ENCODE data around the gene INPP4A. TPM values are rescaled to one million over a fixed set of nuclear protein-coding genes. Genes with fewer than 3 reads are reported as not detected.

The INPP4A gene
- total and polyA plus RNA-seq, 2 donors, result 17.9 to 24.9 TPM

GRCh38 chr2:98484652-98485452 lies 40.2 kb downstream of the INPP4A start:
- Histone ChIP-seq H3K36me3 (ENCODE audit: control insufficient read depth in 2 of 2, insufficient read depth in 2 of 2, low read length in 1 of 2) (peaks cover 0 to 3% of the 10 kb centered on the region in 2 donors), H3K4me1 (ENCODE audit: control insufficient read depth in 2 of 2, insufficient read depth in 2 of 2, low read length in 2 of 2) (peaks cover 45 to 82% of the 10 kb centered on the region in 2 donors), H3K4me3 (ENCODE audit: low read length in 2 of 2) (no peak overlapping the region), H3K27ac (ENCODE audit: low read depth in 1 of 2, low read length in 1 of 2) (peak overlapping the region in 1 of 2 donors; percentile 64), H3K27me3 (ENCODE audit: control insufficient read depth in 2 of 2, insufficient read depth in 1 of 2, low read length in 1 of 2) (no peaks in the 10 kb centered on the region), H3K9me3 (ENCODE audit: control insufficient read depth in 2 of 2, insufficient read depth in 1 of 2, low read length in 1 of 2) (no peaks in the 10 kb centered on the region)
- peak in 1 of 9 donors; percentile 54 for DNase-seq (ENCODE audit: low read depth in 6 of 9, low spot score in 9 of 9)
- 82% methylated on average over 13 of the region's 13 CpGs for WGBS

- H3K27ac ChIP-seq (ENCODE audit: low read depth in 1 of 2, low read length in 1 of 2), result no peak overlapping the region
- no peak overlapping the region for H3K4me3 ChIP-seq (ENCODE audit: low read length in 2 of 2)
- 90% methylated on average over 4 of the region's 4 CpGs for WGBS
- peaks cover 0 to 3% of the 10 kb centered on the region in 2 donors for H3K36me3 ChIP-seq (ENCODE audit: control insufficient read depth in 2 of 2, insufficient read depth in 2 of 2, low read length in 1 of 2)
- H3K27me3 ChIP-seq (ENCODE audit: control insufficient read depth in 2 of 2, insufficient read depth in 1 of 2, low read length in 1 of 2), result no peaks in the 10 kb centered on the region
- no peak for DNase-seq (ENCODE audit: low read depth in 6 of 9, low spot score in 9 of 9)
- H3K9me3 ChIP-seq (ENCODE audit: control insufficient read depth in 2 of 2, insufficient read depth in 1 of 2, low read length in 1 of 2), result no peaks in the 10 kb centered on the region
- H3K4me1 ChIP-seq (ENCODE audit: control insufficient read depth in 2 of 2, insufficient read depth in 2 of 2, low read length in 2 of 2), result peaks cover 47 to 82% of the 10 kb centered on the region in 2 donors
These were observed 40.7 kb downstream of the INPP4A start for GRCh38 chr2:98485453-98485755.

GRCh38 chr2:98486374-98486981 lies 41.8 kb downstream of the INPP4A start:
- Histone ChIP-seq H3K4me1 (ENCODE audit: control insufficient read depth in 2 of 2, insufficient read depth in 2 of 2, low read length in 2 of 2) (peaks cover 55 to 81% of the 10 kb centered on the region in 2 donors), H3K36me3 (ENCODE audit: control insufficient read depth in 2 of 2, insufficient read depth in 2 of 2, low read length in 1 of 2) (peaks cover 3 to 6% of the 10 kb centered on the region in 2 donors), H3K4me3 (ENCODE audit: low read length in 2 of 2) (no peak overlapping the region), H3K27me3 (ENCODE audit: control insufficient read depth in 2 of 2, insufficient read depth in 1 of 2, low read length in 1 of 2) (no peaks in the 10 kb centered on the region), H3K9me3 (ENCODE audit: control insufficient read depth in 2 of 2, insufficient read depth in 1 of 2, low read length in 1 of 2) (no peaks in the 10 kb centered on the region), H3K27ac (ENCODE audit: low read depth in 1 of 2, low read length in 1 of 2) (no peak overlapping the region)
- DNase-seq (ENCODE audit: low read depth in 6 of 9, low spot score in 9 of 9), result no peak
- WGBS, result 86% methylated on average over 5 of the region's 5 CpGs

- DNase-seq (ENCODE audit: low read depth in 6 of 9, low spot score in 9 of 9), result no peak
- no peak overlapping the region for H3K27ac ChIP-seq (ENCODE audit: low read depth in 1 of 2, low read length in 1 of 2)
- WGBS, result 94% methylated on average over 2 of the region's 2 CpGs
These were observed 42.6 kb downstream of the INPP4A start for GRCh38 chr2:98487101-98487805.

GRCh38 chr2:98487806-98488189 lies 43.1 kb downstream of the INPP4A start:
- peaks cover 47 to 70% of the 10 kb centered on the region in 2 donors for H3K4me1 ChIP-seq (ENCODE audit: control insufficient read depth in 2 of 2, insufficient read depth in 2 of 2, low read length in 2 of 2)

More at GRCh38 chr2:98487101-98487805, 42.6 kb downstream of the INPP4A start:
- Histone ChIP-seq H3K9me3 (ENCODE audit: control insufficient read depth in 2 of 2, insufficient read depth in 1 of 2, low read length in 1 of 2) (no peaks in the 10 kb centered on the region), H3K4me1 (ENCODE audit: control insufficient read depth in 2 of 2, insufficient read depth in 2 of 2, low read length in 2 of 2) (peaks cover 49 to 73% of the 10 kb centered on the region in 2 donors), H3K36me3 (ENCODE audit: control insufficient read depth in 2 of 2, insufficient read depth in 2 of 2, low read length in 1 of 2) (peaks cover 3 to 7% of the 10 kb centered on the region in 2 donors), H3K4me3 (ENCODE audit: low read length in 2 of 2) (no peak overlapping the region), H3K27me3 (ENCODE audit: control insufficient read depth in 2 of 2, insufficient read depth in 1 of 2, low read length in 1 of 2) (no peaks in the 10 kb centered on the region)

GRCh38 chr2:98488252-98488651 lies 43.6 kb downstream of the INPP4A start:
- DNase-seq (ENCODE audit: low read depth in 6 of 9, low spot score in 9 of 9), result no peak
- no peaks in the 10 kb centered on the region for H3K27me3 ChIP-seq (ENCODE audit: control insufficient read depth in 2 of 2, insufficient read depth in 1 of 2, low read length in 1 of 2)
- H3K9me3 ChIP-seq (ENCODE audit: control insufficient read depth in 2 of 2, insufficient read depth in 1 of 2, low read length in 1 of 2), result peaks cover 0 to 5% of the 10 kb centered on the region in 2 donors
- WGBS, result 98% methylated on average over 4 of the region's 4 CpGs
- peak overlapping the region in 1 of 2 donors; percentile 0 for H3K27ac ChIP-seq (ENCODE audit: low read depth in 1 of 2, low read length in 1 of 2)
- H3K4me3 ChIP-seq (ENCODE audit: low read length in 2 of 2), result no peak overlapping the region
- H3K36me3 ChIP-seq (ENCODE audit: control insufficient read depth in 2 of 2, insufficient read depth in 2 of 2, low read length in 1 of 2), result peaks cover 3 to 7% of the 10 kb centered on the region in 2 donors
- H3K4me1 ChIP-seq (ENCODE audit: control insufficient read depth in 2 of 2, insufficient read depth in 2 of 2, low read length in 2 of 2), result peaks cover 47 to 69% of the 10 kb centered on the region in 2 donors

More at GRCh38 chr2:98487806-98488189, 43.1 kb downstream of the INPP4A start:
- peak in 4 of 9 donors; percentile 42 to 81 (median 54) for DNase-seq (ENCODE audit: low read depth in 6 of 9, low spot score in 9 of 9)
- WGBS, result 67% methylated on average over 3 of the region's 3 CpGs
- Histone ChIP-seq H3K9me3 (ENCODE audit: control insufficient read depth in 2 of 2, insufficient read depth in 1 of 2, low read length in 1 of 2) (peaks cover 0 to 1% of the 10 kb centered on the region in 2 donors), H3K27ac (ENCODE audit: low read depth in 1 of 2, low read length in 1 of 2) (no peak overlapping the region), H3K4me3 (ENCODE audit: low read length in 2 of 2) (no peak overlapping the region), H3K27me3 (ENCODE audit: control insufficient read depth in 2 of 2, insufficient read depth in 1 of 2, low read length in 1 of 2) (no peaks in the 10 kb centered on the region), H3K36me3 (ENCODE audit: control insufficient read depth in 2 of 2, insufficient read depth in 2 of 2, low read length in 1 of 2) (peaks cover 3 to 7% of the 10 kb centered on the region in 2 donors)

GRCh38 chr2:98489486-98489885 lies 44.8 kb downstream of the INPP4A start:
- Histone ChIP-seq H3K27ac (ENCODE audit: low read depth in 1 of 2, low read length in 1 of 2) (no peak overlapping the region), H3K4me1 (ENCODE audit: control insufficient read depth in 2 of 2, insufficient read depth in 2 of 2, low read length in 2 of 2) (peaks cover 42 to 56% of the 10 kb centered on the region in 2 donors), H3K36me3 (ENCODE audit: control insufficient read depth in 2 of 2, insufficient read depth in 2 of 2, low read length in 1 of 2) (peaks cover 3 to 7% of the 10 kb centered on the region in 2 donors), H3K4me3 (ENCODE audit: low read length in 2 of 2) (no peak overlapping the region), H3K27me3 (ENCODE audit: control insufficient read depth in 2 of 2, insufficient read depth in 1 of 2, low read length in 1 of 2) (no peaks in the 10 kb centered on the region), H3K9me3 (ENCODE audit: control insufficient read depth in 2 of 2, insufficient read depth in 1 of 2, low read length in 1 of 2) (peaks cover 2 to 10% of the 10 kb centered on the region in 2 donors)
- no peak for DNase-seq (ENCODE audit: low read depth in 6 of 9, low spot score in 9 of 9)
- 98% methylated on average over 3 of the region's 3 CpGs for WGBS

- Histone ChIP-seq H3K27ac (ENCODE audit: low read depth in 1 of 2, low read length in 1 of 2) (peak overlapping the region; percentile 48 to 69), H3K9me3 (ENCODE audit: control insufficient read depth in 2 of 2, insufficient read depth in 1 of 2, low read length in 1 of 2) (peaks cover 2 to 10% of the 10 kb centered on the region in 2 donors), H3K36me3 (ENCODE audit: control insufficient read depth in 2 of 2, insufficient read depth in 2 of 2, low read length in 1 of 2) (peaks cover 3 to 7% of the 10 kb centered on the region in 2 donors), H3K4me3 (ENCODE audit: low read length in 2 of 2) (no peak overlapping the region), H3K4me1 (ENCODE audit: control insufficient read depth in 2 of 2, insufficient read depth in 2 of 2, low read length in 2 of 2) (peaks cover 37 to 50% of the 10 kb centered on the region in 2 donors), H3K27me3 (ENCODE audit: control insufficient read depth in 2 of 2, insufficient read depth in 1 of 2, low read length in 1 of 2) (no peaks in the 10 kb centered on the region)
- peak in 2 of 9 donors; percentile 33 to 47 for DNase-seq (ENCODE audit: low read depth in 6 of 9, low spot score in 9 of 9)
- WGBS, result 81% methylated on average over 14 of the region's 14 CpGs
These were observed 45.6 kb downstream of the INPP4A start for GRCh38 chr2:98489971-98490962.
